Keratinocyte (primary cell): ENCODE data around the gene BMPR1B. TPM values are rescaled to one million over a fixed set of nuclear protein-coding genes. Genes with fewer than 3 reads are reported as not detected.

Source experiments
- DNase-seq: peaks from one replicate; pipeline ENCODE4 v3.0.0-alpha.2; 2011; ENCODE audit warnings: low read depth, missing footprints, low spot score
- FAIRE-seq: peaks from 2 replicates; lab custom pipeline; 2011; peaks lifted over from hg19 to GRCh38; lab: Jason Lieb, UNC
- H2AFZ ChIP-seq: 2 replicates; pipeline ENCODE4 v1.6.0; 2012; ENCODE audit warnings: low read length, control low read depth, inconsistent platforms; ENCODE audit not compliant: control insufficient read depth
- H3K27ac ChIP-seq: 2 replicates; pipeline ENCODE4 v1.5.1; 2011; ENCODE audit warnings: low read length; ENCODE audit not compliant: control insufficient read depth, insufficient read depth
- H3K27me3 ChIP-seq: 3 replicates; pipeline ENCODE4 v1.6.0; 2011; ENCODE audit warnings: low read length; ENCODE audit not compliant: control insufficient read depth, insufficient read depth; ENCODE audit errors: extremely low read depth
- H3K36me3 ChIP-seq, 2 experiments: 2 replicates in 1 of 2; 3 replicates in 1 of 2; pipeline ENCODE4 v1.5.1; 2011; ENCODE audit warnings: low read length in 2 of 2, mild to moderate bottlenecking in 1 of 2; ENCODE audit not compliant: control insufficient read depth in 2 of 2, insufficient read depth in 2 of 2; ENCODE audit errors: extremely low read depth in 1 of 2
- H3K4me1 ChIP-seq: 3 replicates; pipeline ENCODE4 v1.5.1; 2011; ENCODE audit warnings: low read length; ENCODE audit not compliant: control insufficient read depth, insufficient read depth; ENCODE audit errors: extremely low read depth
- H3K4me2 ChIP-seq: 3 replicates; pipeline ENCODE4 v1.6.0; 2011; ENCODE audit warnings: low read depth, low read length; ENCODE audit not compliant: control insufficient read depth, insufficient read depth; ENCODE audit errors: extremely low read depth
- H3K4me3 ChIP-seq, 3 experiments: fragments of 200-600 bp in 1 of 3; sonication (generic) in 1 of 3; 2 replicates in 2 of 3; 3 replicates in 1 of 3; pipeline ENCODE4 v1.5.1; 2011 to 2016; ENCODE audit warnings: low read length in 3 of 3, mild to moderate bottlenecking in 3 of 3, control low read depth in 2 of 3, inconsistent platforms in 1 of 3, low read depth in 1 of 3, mixed read lengths in 1 of 3, mixed run types in 1 of 3, moderate library complexity in 1 of 3; ENCODE audit not compliant: control insufficient read depth in 2 of 3, insufficient read depth in 2 of 3; ENCODE audit errors: extremely low read depth in 1 of 3
- H3K79me2 ChIP-seq: 2 replicates; pipeline ENCODE4 v1.6.0; 2012; ENCODE audit warnings: low read length; ENCODE audit not compliant: control insufficient read depth, insufficient read depth
- H3K9ac ChIP-seq: 3 replicates; pipeline ENCODE4 v1.6.0; 2011; ENCODE audit warnings: low read length; ENCODE audit not compliant: control insufficient read depth, insufficient read depth; ENCODE audit errors: extremely low read depth
- H3K9me1 ChIP-seq: 3 replicates; pipeline ENCODE4 v1.6.0; 2011; ENCODE audit warnings: low read length; ENCODE audit not compliant: control insufficient read depth, insufficient read depth; ENCODE audit errors: extremely low read depth
- H3K9me3 ChIP-seq: 2 replicates; pipeline ENCODE4 v1.5.1; 2012; ENCODE audit warnings: low read depth, low read length; ENCODE audit not compliant: control insufficient read depth
- H4K20me1 ChIP-seq: 3 replicates; pipeline ENCODE4 v1.6.0; 2011; ENCODE audit warnings: low read length; ENCODE audit not compliant: control insufficient read depth, insufficient read depth; ENCODE audit errors: extremely low read depth
- CTCF ChIP-seq, 3 experiments: IDR thresholded peaks in 1 of 3; conservative IDR thresholded peaks in 1 of 3; optimal IDR thresholded peaks in 1 of 3; 2 replicates in 2 of 3; 3 replicates in 1 of 3; pipeline versions ENCODE3 to v1.5.1; 2011; ENCODE audit warnings: low read length in 3 of 3, mild to moderate bottlenecking in 3 of 3, moderate library complexity in 2 of 3, control low read depth in 1 of 3, inconsistent platforms in 1 of 3; ENCODE audit not compliant: insufficient read depth in 2 of 3; ENCODE audit errors: extremely low read depth in 1 of 3
- EZH2 ChIP-seq: IDR thresholded peaks from one replicate; pipeline ENCODE4 v1.6.1; 2012; ENCODE audit warnings: inconsistent platforms, mild to moderate bottlenecking, low read length, moderate library complexity
- dilution Hi-C: fragments of 300-500 bp; cut with MboI; formaldehyde crosslinking; loops from one replicate; pipeline ENCODE4 v1.7.0; 2020; ENCODE audit warnings: low sequenced_read_pairs; ENCODE audit not compliant: extremely low pct_ligation_motif_present
- polyA plus RNA-seq, 5 experiments: library from polyadenylated mRNA; depleted of rRNA in 3 of 5; stranded (reverse) in 3 of 5; stranded (forward) in 1 of 5; unstranded in 1 of 5; fragments of >200 nt; gene quantifications; 1 replicate in 1 of 5; 2 replicates in 3 of 5; 3 replicates in 1 of 5; pipeline versions ENCODE4 v1.2.1 to v1.2.3, GENCODE V29; 2011 to 2012; ENCODE audit warnings: missing spikeins in 2 of 5, low read depth in 1 of 5, low replicate concordance in 1 of 5

Gene BMPR1B
- polyA plus RNA-seq, 1 donor (not counting 4 experiments of a cell fraction or from before 2014, with no cell fraction given) = 0.89 TPM

- no peak overlapping the region for H3K9ac ChIP-seq
- no peak for DNase-seq
- no peaks in the 10 kb centered on the region for H3K36me3 ChIP-seq
- no peaks in the 10 kb centered on the region for H3K9me1 ChIP-seq
- no peaks in the 10 kb centered on the region for H3K9me3 ChIP-seq
- H3K79me2 ChIP-seq = no peaks in the 10 kb centered on the region
- no peak overlapping the region for H3K4me3 ChIP-seq
- no peaks in the 10 kb centered on the region for H3K27me3 ChIP-seq
- dilution Hi-C loops = no loop called here
- H4K20me1 ChIP-seq = no peaks in the 10 kb centered on the region
- no peak overlapping the region for H3K27ac ChIP-seq
- H2AFZ ChIP-seq = no peak overlapping the region
- FAIRE-seq = no peak
- no peak overlapping the region for H3K4me2 ChIP-seq
- no peak for TF ChIP-seq CTCF (optimal IDR thresholded peaks at IDR 0.05 in 1 of 3, IDR thresholded peaks at IDR 0.05 in 1 of 3, conservative IDR thresholded peaks at IDR 0.05 in 1 of 3; ENCODE audit: extremely low read depth in 1 of 3, insufficient read depth in 2 of 3, low read length in 3 of 3)
- no peak for TF ChIP-seq EZH2
- no peaks in the 10 kb centered on the region for H3K4me1 ChIP-seq
These were observed 147.8 kb downstream of the BMPR1B start for GRCh38 chr4:94905511-94905910.

- Histone ChIP-seq H3K4me2 (no peak overlapping the region), H3K4me3 (no peak overlapping the region), H3K9me1 (no peaks in the 10 kb centered on the region), H3K27ac (no peak overlapping the region), H3K9ac (no peak overlapping the region), H3K79me2 (no peaks in the 10 kb centered on the region), H4K20me1 (no peaks in the 10 kb centered on the region), H3K36me3 (no peaks in the 10 kb centered on the region), H2AFZ (no peak overlapping the region), H3K4me1 (no peaks in the 10 kb centered on the region), H3K27me3 (no peaks in the 10 kb centered on the region), H3K9me3 (no peaks in the 10 kb centered on the region)
- dilution Hi-C loops = no loop called here
- FAIRE-seq = no peak
- TF ChIP-seq EZH2 (no peak), CTCF (optimal IDR thresholded peaks at IDR 0.05 in 1 of 3, IDR thresholded peaks at IDR 0.05 in 1 of 3, conservative IDR thresholded peaks at IDR 0.05 in 1 of 3; ENCODE audit: extremely low read depth in 1 of 3, insufficient read depth in 2 of 3, low read length in 3 of 3) (no peak)
- DNase-seq = no peak
These were observed 151.9 kb downstream of the BMPR1B start for GRCh38 chr4:94909645-94910044.
